ENCODE data around the gene CALCR.
A peak's percentile ranks its signal among the peaks of the same experiment; 100 is the strongest.

Gene CALCR

GRCh38 chr7:93538061-93538460 is 36.5 kb downstream of the CALCR start:
- ATAC-seq: peak; percentile 47; the same call in 2 of the 3 replicates
- TF ChIP-seq RARB (CRISPR knock-in tag; IDR thresholded peaks at IDR 0.05) (no peak), TSHZ2 (CRISPR knock-in tag; IDR thresholded peaks at IDR 0.05) (no peak), TOX (CRISPR knock-in tag; IDR thresholded peaks at IDR 0.05; ENCODE audit: borderline replicate concordance) (no peak), CSDC2 (CRISPR knock-in tag; IDR thresholded peaks at IDR 0.05) (no peak), ARNTL (CRISPR knock-in tag; IDR thresholded peaks at IDR 0.05; ENCODE audit: borderline replicate concordance, low read depth) (no peak), ZNF70 (CRISPR knock-in tag; IDR thresholded peaks at IDR 0.05) (no peak), ZNF565 (CRISPR knock-in tag; conservative IDR thresholded peaks at IDR 0.05; ENCODE audit: low read depth) (no peak), TCF4 (CRISPR knock-in tag; IDR thresholded peaks at IDR 0.05; ENCODE audit: borderline replicate concordance) (no peak), ZFP3 (CRISPR knock-in tag; IDR thresholded peaks at IDR 0.05) (no peak), BACH2 (CRISPR knock-in tag; IDR thresholded peaks at IDR 0.05; ENCODE audit: borderline replicate concordance) (no peak), SNAI2 (CRISPR knock-in tag; IDR thresholded peaks at IDR 0.05) (no peak), PPARA (CRISPR knock-in tag; IDR thresholded peaks at IDR 0.05; ENCODE audit: borderline replicate concordance) (no peak), ESRRG (CRISPR knock-in tag; IDR thresholded peaks at IDR 0.05) (no peak), CREB5 (CRISPR knock-in tag; IDR thresholded peaks at IDR 0.05; ENCODE audit: low read depth) (no peak), ZFP30 (CRISPR knock-in tag; IDR thresholded peaks at IDR 0.05) (no peak)

GRCh38 chr7:93535616-93536015 is 38.9 kb downstream of the CALCR start:
- TF ChIP-seq GLIS3 (CRISPR knock-in tag; IDR thresholded peaks at IDR 0.05): no peak
- TF ChIP-seq ESRRG (CRISPR knock-in tag; IDR thresholded peaks at IDR 0.05): no peak
- no peak for TF ChIP-seq ZC3H10 (CRISPR knock-in tag; IDR thresholded peaks at IDR 0.05)
- no peak for TF ChIP-seq SNAI2 (CRISPR knock-in tag; IDR thresholded peaks at IDR 0.05)
- TF ChIP-seq OSR1 (CRISPR knock-in tag; IDR thresholded peaks at IDR 0.05): no peak
- TF ChIP-seq PPARA (CRISPR knock-in tag; IDR thresholded peaks at IDR 0.05; ENCODE audit: borderline replicate concordance): no peak
- no peak for TF ChIP-seq TCF4 (CRISPR knock-in tag; IDR thresholded peaks at IDR 0.05; ENCODE audit: borderline replicate concordance)
- no peak for TF ChIP-seq PATZ1 (CRISPR knock-in tag; IDR thresholded peaks at IDR 0.05; ENCODE audit: borderline replicate concordance)
- TF ChIP-seq TSHZ2 (CRISPR knock-in tag; IDR thresholded peaks at IDR 0.05): no peak
- no peak for TF ChIP-seq BACH2 (CRISPR knock-in tag; IDR thresholded peaks at IDR 0.05; ENCODE audit: borderline replicate concordance)
- no peak for TF ChIP-seq TOX (CRISPR knock-in tag; IDR thresholded peaks at IDR 0.05; ENCODE audit: borderline replicate concordance)
- no peak for TF ChIP-seq POU6F1 (CRISPR knock-in tag; IDR thresholded peaks at IDR 0.05; ENCODE audit: borderline replicate concordance, low read depth)
- no peak for TF ChIP-seq ZNF70 (CRISPR knock-in tag; IDR thresholded peaks at IDR 0.05)
- no peak for ATAC-seq
